Brain microvascular endothelial cell (primary cell): ENCODE results near the gene FAM53B.

Experiments
- DNase-seq: peaks from one replicate; pipeline ENCODE4 v3.0.0-alpha.2; 2020
- H3K27ac ChIP-seq: fragments of 250-450 bp; sonication (Bioruptor Pico); 2 replicates; pipeline ENCODE4 v1.5.1; 2020; ENCODE audit warnings: mild to moderate bottlenecking, moderate library complexity
- H3K27me3 ChIP-seq: fragments of 250-450 bp; sonication (Bioruptor Pico); replicated peaks from 2 replicates; pipeline ENCODE4 v1.5.1; 2020; ENCODE audit warnings: mild to moderate bottlenecking
- H3K36me3 ChIP-seq: fragments of 250-450 bp; sonication (Bioruptor Pico); replicated peaks from 2 replicates; pipeline ENCODE4 v1.5.1; 2020; ENCODE audit warnings: mild to moderate bottlenecking
- H3K4me3 ChIP-seq: 2 replicates; pipeline ENCODE4 v1.5.1; 2011; ENCODE audit warnings: low read depth, mild to moderate bottlenecking, control low read depth, low read length, moderate library complexity
- CTCF ChIP-seq: IDR thresholded peaks from 2 replicates; pipeline ENCODE4 v1.5.1; 2011; ENCODE audit warnings: low read depth, mild to moderate bottlenecking, moderate library complexity, low read length, control low read depth, inconsistent platforms; ENCODE audit errors: missing control alignments
- in situ Hi-C: cut with HindIII; loops from 2 replicates; pipeline ENCODE4 v1.10.0; 2017; ENCODE audit warnings: low sequenced_read_pairs, low pct_ligation_motif_present

FAM53B gene

GRCh38 chr10:124737221-124737620, 7.0 kb downstream of the FAM53B start:
- no peak for DNase-seq
- no peak for TF ChIP-seq CTCF
- H3K4me3 ChIP-seq, result no peak overlapping the region
- in situ Hi-C loops, result no loop called here
- no peak overlapping the region for H3K27ac ChIP-seq
- no peaks in the 10 kb centered on the region for H3K36me3 ChIP-seq
- H3K27me3 ChIP-seq, result no peaks in the 10 kb centered on the region

GRCh38 chr10:124736491-124737136, 7.6 kb downstream of the FAM53B start:
- DNase-seq, result peak; percentile 26
- no peaks in the 10 kb centered on the region for H3K36me3 ChIP-seq
- H3K27me3 ChIP-seq, result no peaks in the 10 kb centered on the region
- in situ Hi-C loops, result no loop called here
- H3K4me3 ChIP-seq, result no peak overlapping the region
- no peak for TF ChIP-seq CTCF
- H3K27ac ChIP-seq, result no peak overlapping the region

GRCh38 chr10:124735491-124736286, 8.5 kb downstream of the FAM53B start:
- no peak for TF ChIP-seq CTCF
- H3K4me3 ChIP-seq, result no peak overlapping the region
- no peaks in the 10 kb centered on the region for H3K27me3 ChIP-seq
- no peak overlapping the region for H3K27ac ChIP-seq
- H3K36me3 ChIP-seq, result no peaks in the 10 kb centered on the region
- in situ Hi-C loops, result no loop called here
- DNase-seq, result no peak

GRCh38 chr10:124734311-124735166, 9.6 kb downstream of the FAM53B start:
- Histone ChIP-seq H3K36me3 (no peaks in the 10 kb centered on the region), H3K27ac (no peak overlapping the region), H3K4me3 (no peak overlapping the region), H3K27me3 (no peaks in the 10 kb centered on the region)
- no peak for DNase-seq
- no peak for TF ChIP-seq CTCF
- in situ Hi-C loops, result no loop called here

- no peaks in the 10 kb centered on the region for H3K27me3 ChIP-seq
- DNase-seq, result no peak
- no peak overlapping the region for H3K27ac ChIP-seq
- TF ChIP-seq CTCF, result no peak
- H3K36me3 ChIP-seq, result no peaks in the 10 kb centered on the region
- no peak overlapping the region for H3K4me3 ChIP-seq
- in situ Hi-C loops, result no loop called here
These were observed 10.5 kb downstream of the FAM53B start for GRCh38 chr10:124733571-124734245.
